ENCODE measurements around the gene PDZD2.

PDZD2 gene

DNA sequence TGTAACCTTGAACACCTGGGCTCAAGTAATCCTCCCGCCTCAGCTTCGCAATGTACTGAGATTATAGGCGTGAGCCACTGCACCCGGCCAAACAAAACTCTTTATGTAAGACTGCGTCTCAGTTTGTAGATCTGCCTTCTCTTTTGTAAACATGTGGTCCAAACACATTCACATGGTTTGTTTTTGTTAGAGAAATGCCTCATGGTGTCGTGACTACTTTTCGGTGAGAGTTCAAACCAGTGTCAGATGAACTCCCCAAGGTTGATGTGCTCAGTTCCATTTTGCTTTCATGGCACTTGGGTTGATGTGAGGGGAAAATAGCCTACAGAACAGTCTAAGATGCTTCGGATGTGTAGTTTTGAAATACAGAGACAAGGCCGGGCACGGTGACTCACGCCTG lies 303.6 kb downstream of the PDZD2 start:
- Histone ChIP-seq H3K27ac (ENCODE audit: insufficient read depth, low read length, poor library complexity, severe bottlenecking) (no peak overlapping the region), H3K27me3 (replicated peaks; ENCODE audit: control insufficient read depth, insufficient read depth, low read length, poor library complexity, severe bottlenecking) (no peaks in the 10 kb centered on the region), H3K4me3 (ENCODE audit: insufficient read depth, low read depth, low read length, poor library complexity, severe bottlenecking) (no peak overlapping the region), H3K36me3 (ENCODE audit: control insufficient read depth, insufficient read depth, low read length) (no peaks in the 10 kb centered on the region), H3K9me3 (ENCODE audit: control insufficient read depth, low read length) (no peaks in the 10 kb centered on the region), H3K4me1 (ENCODE audit: control insufficient read depth, insufficient read depth, low read length, poor library complexity, severe bottlenecking) (no peaks in the 10 kb centered on the region)
- no peak for DNase-seq

- Histone ChIP-seq H3K4me1 (ENCODE audit: control insufficient read depth, insufficient read depth, low read length, poor library complexity, severe bottlenecking) (no peaks in the 10 kb centered on the region), H3K4me3 (ENCODE audit: insufficient read depth, low read depth, low read length, poor library complexity, severe bottlenecking) (no peak overlapping the region), H3K27me3 (replicated peaks; ENCODE audit: control insufficient read depth, insufficient read depth, low read length, poor library complexity, severe bottlenecking) (no peaks in the 10 kb centered on the region), H3K36me3 (ENCODE audit: control insufficient read depth, insufficient read depth, low read length) (no peaks in the 10 kb centered on the region), H3K9me3 (ENCODE audit: control insufficient read depth, low read length) (no peaks in the 10 kb centered on the region), H3K27ac (ENCODE audit: insufficient read depth, low read length, poor library complexity, severe bottlenecking) (no peak overlapping the region)
- no peak for DNase-seq
Observed at GRCh38 chr5:31944684-31945445, 305.9 kb downstream of the PDZD2 start.

- Histone ChIP-seq H3K27ac (ENCODE audit: insufficient read depth, low read length, poor library complexity, severe bottlenecking) (no peak overlapping the region), H3K4me1 (ENCODE audit: control insufficient read depth, insufficient read depth, low read length, poor library complexity, severe bottlenecking) (no peaks in the 10 kb centered on the region)
- no peak for DNase-seq
Observed at GRCh38 chr5:31948006-31948405, 309.1 kb downstream of the PDZD2 start.

GRCh38 chr5:31952067-31952466 lies 313.1 kb downstream of the PDZD2 start:
- Histone ChIP-seq H3K27me3 (replicated peaks; ENCODE audit: control insufficient read depth, insufficient read depth, low read length, poor library complexity, severe bottlenecking) (no peaks in the 10 kb centered on the region), H3K36me3 (ENCODE audit: control insufficient read depth, insufficient read depth, low read length) (no peaks in the 10 kb centered on the region), H3K4me3 (ENCODE audit: insufficient read depth, low read depth, low read length, poor library complexity, severe bottlenecking) (no peak overlapping the region), H3K9me3 (ENCODE audit: control insufficient read depth, low read length) (no peaks in the 10 kb centered on the region), H3K27ac (ENCODE audit: insufficient read depth, low read length, poor library complexity, severe bottlenecking) (no peak overlapping the region), H3K4me1 (ENCODE audit: control insufficient read depth, insufficient read depth, low read length, poor library complexity, severe bottlenecking) (no peaks in the 10 kb centered on the region)
- no peak for DNase-seq

More at GRCh38 chr5:31948006-31948405, 309.1 kb downstream of the PDZD2 start:
- no peaks in the 10 kb centered on the region for H3K27me3 ChIP-seq (replicated peaks; ENCODE audit: control insufficient read depth, insufficient read depth, low read length, poor library complexity, severe bottlenecking)
- H3K9me3 ChIP-seq (ENCODE audit: control insufficient read depth, low read length), result no peaks in the 10 kb centered on the region
- no peaks in the 10 kb centered on the region for H3K36me3 ChIP-seq (ENCODE audit: control insufficient read depth, insufficient read depth, low read length)
- no peak overlapping the region for H3K4me3 ChIP-seq (ENCODE audit: insufficient read depth, low read depth, low read length, poor library complexity, severe bottlenecking)

GRCh38 chr5:31954091-31954490 lies 315.2 kb downstream of the PDZD2 start:
- H3K4me1 ChIP-seq (ENCODE audit: control insufficient read depth, insufficient read depth, low read length, poor library complexity, severe bottlenecking), result no peaks in the 10 kb centered on the region
- no peaks in the 10 kb centered on the region for H3K36me3 ChIP-seq (ENCODE audit: control insufficient read depth, insufficient read depth, low read length)
- no peaks in the 10 kb centered on the region for H3K9me3 ChIP-seq (ENCODE audit: control insufficient read depth, low read length)
- H3K27me3 ChIP-seq (replicated peaks; ENCODE audit: control insufficient read depth, insufficient read depth, low read length, poor library complexity, severe bottlenecking), result no peaks in the 10 kb centered on the region
- DNase-seq, result no peak
- H3K27ac ChIP-seq (ENCODE audit: insufficient read depth, low read length, poor library complexity, severe bottlenecking), result no peak overlapping the region
- H3K4me3 ChIP-seq (ENCODE audit: insufficient read depth, low read depth, low read length, poor library complexity, severe bottlenecking), result no peak overlapping the region

- DNase-seq, result no peak
- Histone ChIP-seq H3K9me3 (ENCODE audit: control insufficient read depth, low read length) (no peaks in the 10 kb centered on the region), H3K27ac (ENCODE audit: insufficient read depth, low read length, poor library complexity, severe bottlenecking) (no peak overlapping the region), H3K4me3 (ENCODE audit: insufficient read depth, low read depth, low read length, poor library complexity, severe bottlenecking) (no peak overlapping the region), H3K36me3 (ENCODE audit: control insufficient read depth, insufficient read depth, low read length) (no peaks in the 10 kb centered on the region), H3K27me3 (replicated peaks; ENCODE audit: control insufficient read depth, insufficient read depth, low read length, poor library complexity, severe bottlenecking) (no peaks in the 10 kb centered on the region), H3K4me1 (ENCODE audit: control insufficient read depth, insufficient read depth, low read length, poor library complexity, severe bottlenecking) (no peaks in the 10 kb centered on the region)
Observed at GRCh38 chr5:31957151-31957550, 318.2 kb downstream of the PDZD2 start.

DNA sequence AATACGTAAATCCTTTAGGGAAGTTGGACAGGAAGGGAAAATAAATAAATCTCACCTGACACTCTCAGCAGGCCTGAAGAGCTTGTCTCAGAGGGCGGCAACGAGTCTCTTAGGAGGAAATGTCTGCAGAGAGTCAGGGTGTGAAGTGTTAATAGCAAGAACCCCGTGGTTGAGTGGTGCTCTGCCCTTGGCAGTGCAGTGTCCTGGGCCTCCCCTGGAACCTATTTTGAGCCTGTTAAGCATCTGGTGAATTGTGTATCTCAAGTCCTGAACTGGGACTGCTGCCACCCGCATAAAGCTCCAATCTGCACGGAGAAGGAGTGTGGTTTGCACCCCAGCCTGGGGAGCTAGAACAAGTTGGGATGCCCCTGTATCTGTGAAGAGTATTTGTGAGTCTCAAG lies 323.4 kb downstream of the PDZD2 start:
- H3K27me3 ChIP-seq (replicated peaks; ENCODE audit: control insufficient read depth, insufficient read depth, low read length, poor library complexity, severe bottlenecking), result no peaks in the 10 kb centered on the region
- H3K4me1 ChIP-seq (ENCODE audit: control insufficient read depth, insufficient read depth, low read length, poor library complexity, severe bottlenecking), result no peaks in the 10 kb centered on the region
- H3K27ac ChIP-seq (ENCODE audit: insufficient read depth, low read length, poor library complexity, severe bottlenecking), result no peak overlapping the region
- no peak overlapping the region for H3K4me3 ChIP-seq (ENCODE audit: insufficient read depth, low read depth, low read length, poor library complexity, severe bottlenecking)
- H3K36me3 ChIP-seq (ENCODE audit: control insufficient read depth, insufficient read depth, low read length), result no peaks in the 10 kb centered on the region
- no peaks in the 10 kb centered on the region for H3K9me3 ChIP-seq (ENCODE audit: control insufficient read depth, low read length)
- no peak for DNase-seq

GRCh38 chr5:31962871-31963307 lies 324.0 kb downstream of the PDZD2 start:
- H3K4me1 ChIP-seq (ENCODE audit: control insufficient read depth, insufficient read depth, low read length, poor library complexity, severe bottlenecking), result no peaks in the 10 kb centered on the region
- no peaks in the 10 kb centered on the region for H3K36me3 ChIP-seq (ENCODE audit: control insufficient read depth, insufficient read depth, low read length)
- H3K27ac ChIP-seq (ENCODE audit: insufficient read depth, low read length, poor library complexity, severe bottlenecking), result no peak overlapping the region
- no peak overlapping the region for H3K4me3 ChIP-seq (ENCODE audit: insufficient read depth, low read depth, low read length, poor library complexity, severe bottlenecking)
- no peak for DNase-seq
- no peaks in the 10 kb centered on the region for H3K9me3 ChIP-seq (ENCODE audit: control insufficient read depth, low read length)
- H3K27me3 ChIP-seq (replicated peaks; ENCODE audit: control insufficient read depth, insufficient read depth, low read length, poor library complexity, severe bottlenecking), result no peaks in the 10 kb centered on the region

GRCh38 chr5:31963358-31964006 lies 324.6 kb downstream of the PDZD2 start:
- Histone ChIP-seq H3K27ac (ENCODE audit: insufficient read depth, low read length, poor library complexity, severe bottlenecking) (no peak overlapping the region), H3K9me3 (ENCODE audit: control insufficient read depth, low read length) (no peaks in the 10 kb centered on the region), H3K36me3 (ENCODE audit: control insufficient read depth, insufficient read depth, low read length) (no peaks in the 10 kb centered on the region), H3K4me1 (ENCODE audit: control insufficient read depth, insufficient read depth, low read length, poor library complexity, severe bottlenecking) (no peaks in the 10 kb centered on the region), H3K27me3 (replicated peaks; ENCODE audit: control insufficient read depth, insufficient read depth, low read length, poor library complexity, severe bottlenecking) (no peaks in the 10 kb centered on the region), H3K4me3 (ENCODE audit: insufficient read depth, low read depth, low read length, poor library complexity, severe bottlenecking) (no peak overlapping the region)
- no peak for DNase-seq

- Histone ChIP-seq H3K9me3 (ENCODE audit: control insufficient read depth, low read length) (no peaks in the 10 kb centered on the region), H3K27me3 (replicated peaks; ENCODE audit: control insufficient read depth, insufficient read depth, low read length, poor library complexity, severe bottlenecking) (no peaks in the 10 kb centered on the region), H3K36me3 (ENCODE audit: control insufficient read depth, insufficient read depth, low read length) (no peaks in the 10 kb centered on the region), H3K4me1 (ENCODE audit: control insufficient read depth, insufficient read depth, low read length, poor library complexity, severe bottlenecking) (no peaks in the 10 kb centered on the region), H3K4me3 (ENCODE audit: insufficient read depth, low read depth, low read length, poor library complexity, severe bottlenecking) (no peak overlapping the region), H3K27ac (ENCODE audit: insufficient read depth, low read length, poor library complexity, severe bottlenecking) (no peak overlapping the region)
- no peak for DNase-seq
Observed at GRCh38 chr5:31964007-31964360, 325.1 kb downstream of the PDZD2 start.

Data from effector memory CD4-positive, alpha-beta T cell (primary cell).